Neural crest cell (in vitro differentiated cells): Measurements from ENCODE around the gene SLIT3. TPM values are rescaled to one million over a fixed set of nuclear protein-coding genes. Genes with fewer than 3 reads are reported as not detected.
A peak's percentile ranks its signal among the peaks of the same experiment; 100 is the strongest.

Experiments used
- DNase-seq: peaks from one replicate; pipeline ENCODE4 v3.0.0; 2021; ENCODE audit warnings: low read depth, mixed read lengths, low spot score
- H3K27ac Mint-ChIP-seq: one replicate; pipeline ENCODE4 v1.8.0; 2021; ENCODE audit warnings: mild to moderate bottlenecking, mixed read lengths; ENCODE audit not compliant: unreplicated experiment
- H3K27me3 Mint-ChIP-seq: 2 replicates; pipeline ENCODE4 v1.8.0; 2021; ENCODE audit warnings: low read depth, mild to moderate bottlenecking, mixed read lengths
- H3K36me3 Mint-ChIP-seq: 2 replicates; pipeline ENCODE4 v1.8.0; 2021; ENCODE audit warnings: low read depth, mild to moderate bottlenecking, mixed read lengths
- H3K4me1 Mint-ChIP-seq: 2 replicates; pipeline ENCODE4 v1.8.0; 2021; ENCODE audit warnings: mixed read lengths
- H3K4me3 Mint-ChIP-seq: one replicate; pipeline ENCODE4 v1.8.0; 2021; ENCODE audit warnings: mild to moderate bottlenecking, mixed read lengths
- H3K9me3 Mint-ChIP-seq: 2 replicates; pipeline ENCODE4 v1.8.0; 2021; ENCODE audit warnings: mixed read lengths
- total RNA-seq: library from RNA; stranded (reverse); gene quantifications from 2 replicates; pipeline ENCODE4 v1.2.1, GENCODE V29; 2021
- TF ChIP-seq, protein P1 (sequence below): fragments of 200-600 bp; sonication (generic); conservative IDR thresholded peaks from 2 replicates; pipeline ENCODE4 v1.5.0; 2021; ENCODE audit warnings: antibody characterized with exemption, mild to moderate bottlenecking

Gene SLIT3
- total RNA-seq, 1 donor from 2014 or later, result 13.3 TPM

DNA sequence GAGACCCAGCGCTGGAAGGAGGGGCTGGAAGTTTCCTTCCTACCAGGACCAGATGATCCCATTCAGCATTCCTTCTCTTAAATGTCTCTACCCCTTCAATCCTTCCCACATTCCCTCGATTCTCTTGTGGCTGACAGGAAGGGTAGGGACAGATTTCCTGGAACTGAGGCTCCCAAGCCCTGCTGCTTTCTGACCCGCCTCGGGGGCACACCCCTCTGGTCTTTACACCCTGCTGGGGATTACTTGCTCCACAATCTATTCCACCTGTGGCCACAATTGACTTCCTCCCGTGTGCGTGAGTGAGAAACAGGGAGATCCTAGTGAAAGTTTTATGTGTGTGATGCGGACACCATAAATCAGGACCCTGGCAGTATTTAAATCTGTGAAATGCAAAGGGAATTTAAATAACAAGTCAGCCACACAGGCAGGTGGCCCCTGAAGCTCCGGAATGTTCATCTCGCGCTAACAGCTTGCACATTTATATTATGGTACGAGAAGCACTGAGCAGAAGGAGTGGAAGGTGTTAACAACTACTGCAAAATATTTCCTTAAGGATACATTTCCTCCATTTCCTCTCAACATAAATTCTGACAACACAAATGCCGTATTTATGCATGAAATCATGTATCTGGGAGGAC is 237.5 kb downstream of the SLIT3 start:
- no peak overlapping the region for H3K4me3 Mint-ChIP-seq
- TF ChIP-seq, protein P1, sequence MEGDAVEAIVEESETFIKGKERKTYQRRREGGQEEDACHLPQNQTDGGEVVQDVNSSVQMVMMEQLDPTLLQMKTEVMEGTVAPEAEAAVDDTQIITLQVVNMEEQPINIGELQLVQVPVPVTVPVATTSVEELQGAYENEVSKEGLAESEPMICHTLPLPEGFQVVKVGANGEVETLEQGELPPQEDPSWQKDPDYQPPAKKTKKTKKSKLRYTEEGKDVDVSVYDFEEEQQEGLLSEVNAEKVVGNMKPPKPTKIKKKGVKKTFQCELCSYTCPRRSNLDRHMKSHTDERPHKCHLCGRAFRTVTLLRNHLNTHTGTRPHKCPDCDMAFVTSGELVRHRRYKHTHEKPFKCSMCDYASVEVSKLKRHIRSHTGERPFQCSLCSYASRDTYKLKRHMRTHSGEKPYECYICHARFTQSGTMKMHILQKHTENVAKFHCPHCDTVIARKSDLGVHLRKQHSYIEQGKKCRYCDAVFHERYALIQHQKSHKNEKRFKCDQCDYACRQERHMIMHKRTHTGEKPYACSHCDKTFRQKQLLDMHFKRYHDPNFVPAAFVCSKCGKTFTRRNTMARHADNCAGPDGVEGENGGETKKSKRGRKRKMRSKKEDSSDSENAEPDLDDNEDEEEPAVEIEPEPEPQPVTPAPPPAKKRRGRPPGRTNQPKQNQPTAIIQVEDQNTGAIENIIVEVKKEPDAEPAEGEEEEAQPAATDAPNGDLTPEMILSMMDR, result no peak
- H3K4me1 Mint-ChIP-seq, result peaks cover 15% of the 10 kb centered on the region
- no peak for DNase-seq
- no peaks in the 10 kb centered on the region for H3K36me3 Mint-ChIP-seq
- no peak overlapping the region for H3K27ac Mint-ChIP-seq
- peaks cover 2% of the 10 kb centered on the region for H3K27me3 Mint-ChIP-seq
- H3K9me3 Mint-ChIP-seq, result no peaks in the 10 kb centered on the region

GRCh38 chr5:169062690-169063089 is 238.2 kb downstream of the SLIT3 start:
- DNase-seq, result no peak
- H3K27ac Mint-ChIP-seq, result no peak overlapping the region
- no peak overlapping the region for H3K4me3 Mint-ChIP-seq
- peaks cover 2% of the 10 kb centered on the region for H3K27me3 Mint-ChIP-seq
- no peaks in the 10 kb centered on the region for H3K9me3 Mint-ChIP-seq
- TF ChIP-seq, protein P1, result no peak
- no peaks in the 10 kb centered on the region for H3K36me3 Mint-ChIP-seq
- H3K4me1 Mint-ChIP-seq, result peaks cover 15% of the 10 kb centered on the region

GRCh38 chr5:169054506-169054905 is 246.4 kb downstream of the SLIT3 start:
- Mint-ChIP-seq H3K27me3 (no peaks in the 10 kb centered on the region), H3K36me3 (no peaks in the 10 kb centered on the region), H3K4me3 (no peak overlapping the region), H3K4me1 (peaks cover 27% of the 10 kb centered on the region), H3K9me3 (no peaks in the 10 kb centered on the region), H3K27ac (no peak overlapping the region)
- TF ChIP-seq, protein P1, result no peak
- DNase-seq, result no peak

DNA sequence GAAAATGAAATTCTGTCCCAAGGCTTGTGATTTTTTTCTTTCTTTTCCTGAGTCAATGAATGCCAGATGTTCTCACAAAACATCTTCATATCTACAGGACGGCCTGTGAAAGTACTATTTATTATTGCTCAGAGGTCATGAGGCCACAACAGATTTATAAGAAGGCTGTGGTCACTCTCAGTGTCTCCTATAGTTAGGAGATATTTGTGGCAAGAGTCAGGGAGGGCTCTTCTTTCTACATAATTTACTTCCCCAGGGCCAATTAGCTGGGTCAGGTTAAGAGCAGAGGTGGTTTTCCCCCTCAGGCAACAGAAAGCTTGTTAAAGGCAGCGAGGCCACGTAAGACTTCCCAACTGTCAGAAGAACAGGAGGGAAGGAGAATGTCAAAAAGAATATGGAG is 248.7 kb downstream of the SLIT3 start:
- Mint-ChIP-seq H3K27me3 (no peaks in the 10 kb centered on the region), H3K36me3 (no peaks in the 10 kb centered on the region), H3K9me3 (no peaks in the 10 kb centered on the region), H3K27ac (no peak overlapping the region), H3K4me1 (peaks cover 27% of the 10 kb centered on the region), H3K4me3 (no peak overlapping the region)
- DNase-seq, result no peak
- TF ChIP-seq, protein P1, result no peak

DNA sequence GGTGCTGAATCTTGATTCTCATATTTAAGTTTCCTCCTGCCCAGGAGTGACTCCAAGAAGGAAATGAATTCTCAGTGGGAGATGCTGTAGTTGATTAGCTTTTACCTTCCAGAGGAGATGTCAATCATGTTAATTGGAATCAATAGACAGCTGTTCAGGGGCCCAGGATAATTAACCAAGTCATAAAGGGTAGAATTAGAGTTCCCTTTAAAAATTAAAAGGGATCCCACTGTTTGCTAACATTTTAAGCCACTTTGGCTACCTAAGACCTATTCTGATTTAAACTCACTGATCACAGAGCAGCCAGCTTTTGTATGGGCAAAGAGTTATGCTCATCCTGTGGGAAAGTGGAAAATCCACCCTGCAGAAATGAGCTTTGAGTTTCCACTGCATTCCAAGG is 249.6 kb downstream of the SLIT3 start:
- no peaks in the 10 kb centered on the region for H3K27me3 Mint-ChIP-seq
- H3K36me3 Mint-ChIP-seq, result no peaks in the 10 kb centered on the region
- TF ChIP-seq, protein P1, result no peak
- H3K27ac Mint-ChIP-seq, result peak overlapping the region; percentile 76
- no peak overlapping the region for H3K4me3 Mint-ChIP-seq
- H3K4me1 Mint-ChIP-seq, result peaks cover 27% of the 10 kb centered on the region
- H3K9me3 Mint-ChIP-seq, result no peaks in the 10 kb centered on the region
- DNase-seq, result no peak
